Neural progenitor cell (in vitro differentiated cells): Measurements from ENCODE around the gene SPATA16. TPM values are rescaled to one million over a fixed set of nuclear protein-coding genes. Genes with fewer than 3 reads are reported as not detected.

Experiments
- DNase-seq: peaks from one replicate; pipeline ENCODE4 v3.0.0-alpha.2; 2016; ENCODE audit warnings: low spot score
- H2AFZ ChIP-seq: fragments of 200-600 bp; sonication (generic); replicated peaks from 2 replicates; pipeline ENCODE4 v1.6.1; 2016; ENCODE audit warnings: antibody characterized with exemption
- H3F3A ChIP-seq: fragments of 200-600 bp; sonication (generic); 2 replicates; pipeline ENCODE4 v1.6.1; 2016; ENCODE audit warnings: antibody characterized with exemption, low read depth
- H3K27ac ChIP-seq: fragments of 200-600 bp; sonication (generic); 2 replicates; pipeline ENCODE4 v1.5.1; 2016; ENCODE audit warnings: mild to moderate bottlenecking
- H3K27me3 ChIP-seq: fragments of 200-600 bp; sonication (generic); 2 replicates; pipeline ENCODE4 v1.6.1; 2016; ENCODE audit warnings: mild to moderate bottlenecking, moderate library complexity
- H3K36me3 ChIP-seq: fragments of 200-600 bp; sonication (generic); 2 replicates; pipeline ENCODE4 v1.5.1; 2016
- H3K4me1 ChIP-seq: fragments of 200-600 bp; sonication (generic); 2 replicates; pipeline ENCODE4 v1.6.1; 2016; ENCODE audit warnings: mixed run types
- H3K4me2 ChIP-seq: fragments of 200-600 bp; sonication (generic); 2 replicates; pipeline ENCODE4 v1.6.1; 2016
- H3K4me3 ChIP-seq: fragments of 200-600 bp; sonication (generic); 2 replicates; pipeline ENCODE4 v1.5.1; 2016
- H3K79me2 ChIP-seq: fragments of 200-600 bp; sonication (generic); 2 replicates; pipeline ENCODE4 v1.6.1; 2016; ENCODE audit warnings: low read depth
- H3K9ac ChIP-seq: fragments of 200-600 bp; sonication (generic); 2 replicates; pipeline ENCODE4 v1.6.1; 2016
- H3K9me3 ChIP-seq: fragments of 200-600 bp; sonication (generic); 2 replicates; pipeline ENCODE4 v1.5.1; 2016; ENCODE audit warnings: low read depth
- H4K20me1 ChIP-seq: fragments of 200-600 bp; sonication (generic); 2 replicates; pipeline ENCODE4 v1.6.1; 2016; ENCODE audit warnings: low read depth
- H3K27ac Mint-ChIP-seq: 3 replicates; pipeline ENCODE4 v1.8.0; 2021; ENCODE audit warnings: mixed read lengths
- H3K27me3 Mint-ChIP-seq: 2 replicates; pipeline ENCODE4 v1.8.0; 2022; ENCODE audit warnings: low read depth, mild to moderate bottlenecking, inconsistent platforms, moderate library complexity, mixed read lengths; ENCODE audit not compliant: insufficient read depth
- H3K36me3 Mint-ChIP-seq: 3 replicates; pipeline ENCODE4 v1.8.0; 2021; ENCODE audit warnings: mixed read lengths
- H3K4me1 Mint-ChIP-seq: 3 replicates; pipeline ENCODE4 v1.8.0; 2021; ENCODE audit warnings: mixed read lengths
- H3K4me3 Mint-ChIP-seq: 3 replicates; pipeline ENCODE4 v1.8.0; 2021; ENCODE audit warnings: mild to moderate bottlenecking, moderate library complexity, mixed read lengths
- H3K9me3 Mint-ChIP-seq: 3 replicates; pipeline ENCODE4 v1.8.0; 2020; ENCODE audit warnings: mixed read lengths
- EZH2 ChIP-seq: fragments of 200-600 bp; sonication (generic); IDR thresholded peaks from 2 replicates; pipeline ENCODE4 v1.6.1; 2017; ENCODE audit warnings: antibody characterized with exemption, mild to moderate bottlenecking, moderate library complexity
- EZH2phosphoT487 ChIP-seq: fragments of 200-600 bp; sonication (generic); IDR thresholded peaks from 2 replicates; pipeline ENCODE4 v1.6.1; 2017; ENCODE audit warnings: antibody characterized with exemption
- total RNA-seq: library from RNA; depleted of rRNA; stranded (reverse); fragments of >200 nt; gene quantifications from 2 replicates; pipeline ENCODE4 v1.2.3, GENCODE V29; 2015; ENCODE audit warnings: low replicate concordance
- TF ChIP-seq, protein P1 (sequence below): fragments of 200-600 bp; sonication (generic); IDR thresholded peaks from 2 replicates; pipeline ENCODE4 v1.5.1; 2017; ENCODE audit warnings: antibody characterized with exemption, mild to moderate bottlenecking

The SPATA16 gene
- total RNA-seq, 1 donor from 2014 or later = not detected

DNA sequence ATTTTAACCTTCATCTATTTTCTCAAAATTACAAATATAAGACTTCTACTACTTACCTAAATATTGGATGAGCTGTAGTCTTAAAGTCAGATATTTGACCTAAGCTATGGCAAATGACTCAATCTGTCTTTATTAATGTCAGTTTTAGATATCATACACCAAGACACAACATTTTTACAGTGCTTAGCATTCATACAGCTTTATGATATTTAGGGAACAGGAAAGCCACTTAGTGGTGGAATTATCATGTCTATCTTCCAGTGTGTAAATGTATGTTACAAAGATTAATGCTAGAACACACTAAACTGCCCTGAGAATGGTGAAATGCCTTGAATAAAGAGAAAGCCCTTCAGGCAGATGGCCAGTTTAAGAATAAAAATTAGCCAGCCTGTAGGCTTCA, 135.0 kb downstream of the SPATA16 start:
- no peak overlapping the region for H3K4me3 Mint-ChIP-seq
- no peaks in the 10 kb centered on the region for H3K27me3 ChIP-seq
- H3F3A ChIP-seq = no peaks in the 10 kb centered on the region
- no peak overlapping the region for H3K4me3 ChIP-seq
- peaks cover 5% of the 10 kb centered on the region for H3K4me1 Mint-ChIP-seq
- H3K36me3 Mint-ChIP-seq = no peaks in the 10 kb centered on the region
- no peak overlapping the region for H3K9ac ChIP-seq
- no peak overlapping the region for H3K4me2 ChIP-seq
- H3K4me1 ChIP-seq = no peaks in the 10 kb centered on the region
- TF ChIP-seq EZH2 (no peak), EZH2phosphoT487 (no peak)
- TF ChIP-seq, protein P1, sequence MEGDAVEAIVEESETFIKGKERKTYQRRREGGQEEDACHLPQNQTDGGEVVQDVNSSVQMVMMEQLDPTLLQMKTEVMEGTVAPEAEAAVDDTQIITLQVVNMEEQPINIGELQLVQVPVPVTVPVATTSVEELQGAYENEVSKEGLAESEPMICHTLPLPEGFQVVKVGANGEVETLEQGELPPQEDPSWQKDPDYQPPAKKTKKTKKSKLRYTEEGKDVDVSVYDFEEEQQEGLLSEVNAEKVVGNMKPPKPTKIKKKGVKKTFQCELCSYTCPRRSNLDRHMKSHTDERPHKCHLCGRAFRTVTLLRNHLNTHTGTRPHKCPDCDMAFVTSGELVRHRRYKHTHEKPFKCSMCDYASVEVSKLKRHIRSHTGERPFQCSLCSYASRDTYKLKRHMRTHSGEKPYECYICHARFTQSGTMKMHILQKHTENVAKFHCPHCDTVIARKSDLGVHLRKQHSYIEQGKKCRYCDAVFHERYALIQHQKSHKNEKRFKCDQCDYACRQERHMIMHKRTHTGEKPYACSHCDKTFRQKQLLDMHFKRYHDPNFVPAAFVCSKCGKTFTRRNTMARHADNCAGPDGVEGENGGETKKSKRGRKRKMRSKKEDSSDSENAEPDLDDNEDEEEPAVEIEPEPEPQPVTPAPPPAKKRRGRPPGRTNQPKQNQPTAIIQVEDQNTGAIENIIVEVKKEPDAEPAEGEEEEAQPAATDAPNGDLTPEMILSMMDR = no peak
- H3K79me2 ChIP-seq = no peaks in the 10 kb centered on the region
- peaks cover 4% of the 10 kb centered on the region for H3K9me3 Mint-ChIP-seq
- H3K9me3 ChIP-seq = no peaks in the 10 kb centered on the region
- no peaks in the 10 kb centered on the region for H3K36me3 ChIP-seq
- H4K20me1 ChIP-seq = no peaks in the 10 kb centered on the region
- peak overlapping the region; percentile 30 for H2AFZ ChIP-seq
- no peak overlapping the region for H3K27ac Mint-ChIP-seq
- no peaks in the 10 kb centered on the region for H3K27me3 Mint-ChIP-seq
- no peak overlapping the region for H3K27ac ChIP-seq
- no peak for DNase-seq

DNA sequence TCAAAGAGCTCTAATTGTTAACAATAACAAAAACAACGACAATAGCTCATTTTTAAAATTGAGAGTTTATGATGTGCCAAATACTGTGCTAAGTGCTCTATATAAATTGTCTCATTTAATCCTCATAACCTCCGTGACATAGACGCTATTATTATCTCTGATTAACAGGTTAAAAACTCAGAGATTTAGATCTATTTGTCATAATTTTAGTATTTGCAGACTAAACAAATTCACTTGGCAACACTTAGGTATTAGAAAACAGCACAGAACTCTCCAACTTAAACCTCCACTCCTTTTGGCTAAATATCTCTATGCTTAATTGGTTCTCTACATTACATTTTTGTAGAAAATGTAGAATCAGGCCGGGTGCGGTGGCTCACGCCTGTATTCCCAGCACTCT, 136.4 kb downstream of the SPATA16 start:
- H4K20me1 ChIP-seq = no peaks in the 10 kb centered on the region
- Mint-ChIP-seq H3K27me3 (no peaks in the 10 kb centered on the region), H3K4me3 (no peak overlapping the region), H3K36me3 (no peaks in the 10 kb centered on the region), H3K9me3 (peaks cover 4% of the 10 kb centered on the region), H3K27ac (no peak overlapping the region), H3K4me1 (peaks cover 5% of the 10 kb centered on the region)
- H2AFZ ChIP-seq = no peak overlapping the region
- H3K4me1 ChIP-seq = no peaks in the 10 kb centered on the region
- no peaks in the 10 kb centered on the region for H3F3A ChIP-seq
- TF ChIP-seq EZH2 = no peak
- TF ChIP-seq, protein P1 = no peak
- no peak for TF ChIP-seq EZH2phosphoT487
- DNase-seq = no peak
- no peaks in the 10 kb centered on the region for H3K36me3 ChIP-seq
- H3K27me3 ChIP-seq = no peaks in the 10 kb centered on the region
- H3K9me3 ChIP-seq = no peaks in the 10 kb centered on the region
- no peaks in the 10 kb centered on the region for H3K79me2 ChIP-seq
- no peak overlapping the region for H3K4me3 ChIP-seq
- H3K9ac ChIP-seq = no peak overlapping the region
- no peak overlapping the region for H3K27ac ChIP-seq
- no peak overlapping the region for H3K4me2 ChIP-seq

DNA sequence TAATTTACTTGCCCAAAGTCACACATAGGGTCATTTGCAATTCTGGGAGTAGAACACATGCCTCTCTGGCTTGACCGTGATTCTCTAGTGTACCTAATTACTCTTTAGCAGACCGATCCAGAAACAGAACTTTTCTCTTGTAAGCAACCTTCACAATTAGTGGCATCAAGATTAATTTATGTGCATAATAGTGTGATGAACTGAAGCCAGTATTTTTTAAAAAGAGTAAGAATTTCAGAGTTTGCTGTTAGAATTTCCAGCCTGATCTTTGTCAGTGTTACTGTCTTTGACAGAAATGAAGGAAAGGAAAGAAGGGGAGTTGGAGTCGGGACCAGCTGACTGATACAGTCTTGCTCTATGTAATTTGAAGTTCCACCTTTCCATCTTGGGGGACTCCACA, 137.1 kb downstream of the SPATA16 start:
- Histone ChIP-seq H2AFZ (no peak overlapping the region), H3K4me3 (no peak overlapping the region), H3K9me3 (no peaks in the 10 kb centered on the region), H3K27me3 (no peaks in the 10 kb centered on the region), H3K4me2 (no peak overlapping the region), H3K4me1 (no peaks in the 10 kb centered on the region), H4K20me1 (no peaks in the 10 kb centered on the region), H3F3A (no peaks in the 10 kb centered on the region), H3K27ac (no peak overlapping the region), H3K36me3 (no peaks in the 10 kb centered on the region), H3K9ac (no peak overlapping the region), H3K79me2 (no peaks in the 10 kb centered on the region)
- no peak for DNase-seq
- H3K27me3 Mint-ChIP-seq = peaks cover 2% of the 10 kb centered on the region
- H3K27ac Mint-ChIP-seq = no peak overlapping the region
- no peak overlapping the region for H3K4me3 Mint-ChIP-seq
- peaks cover 5% of the 10 kb centered on the region for H3K4me1 Mint-ChIP-seq
- TF ChIP-seq EZH2phosphoT487 (no peak), EZH2 (no peak)
- no peaks in the 10 kb centered on the region for H3K36me3 Mint-ChIP-seq
- H3K9me3 Mint-ChIP-seq = peaks cover 6% of the 10 kb centered on the region

DNA sequence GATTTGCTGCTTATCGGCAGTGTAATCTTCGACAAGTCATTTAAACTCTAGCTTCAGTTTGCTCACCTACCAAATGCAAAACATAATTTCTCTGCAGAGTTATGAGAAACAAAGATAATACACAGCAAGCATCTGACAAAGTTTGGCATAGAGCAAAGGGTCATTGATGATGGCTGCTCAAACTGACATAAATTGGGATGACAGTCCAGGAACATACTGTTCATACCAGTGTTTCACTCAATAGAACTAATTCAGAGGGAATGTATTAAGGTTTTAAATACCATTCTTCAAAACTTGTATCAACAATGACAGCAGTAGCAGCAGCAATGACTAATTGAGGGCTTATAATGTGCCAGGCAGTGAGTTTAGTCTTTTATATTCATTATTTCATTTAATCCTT, 137.6 kb downstream of the SPATA16 start:
- H3K27me3 ChIP-seq = no peaks in the 10 kb centered on the region
- no peak overlapping the region for H3K9ac ChIP-seq
- H3F3A ChIP-seq = no peaks in the 10 kb centered on the region
- no peak overlapping the region for H3K27ac ChIP-seq
- H3K36me3 Mint-ChIP-seq = no peaks in the 10 kb centered on the region
- no peak for DNase-seq
- TF ChIP-seq, protein P1 = no peak
- TF ChIP-seq EZH2phosphoT487 (no peak), EZH2 (no peak)
- H3K9me3 Mint-ChIP-seq = peaks cover 6% of the 10 kb centered on the region
- peaks cover 2% of the 10 kb centered on the region for H3K27me3 Mint-ChIP-seq
- no peak overlapping the region for H3K4me3 ChIP-seq
- H3K27ac Mint-ChIP-seq = no peak overlapping the region
- H4K20me1 ChIP-seq = no peaks in the 10 kb centered on the region
- H3K4me1 Mint-ChIP-seq = peaks cover 5% of the 10 kb centered on the region
- H3K36me3 ChIP-seq = no peaks in the 10 kb centered on the region
- H3K4me2 ChIP-seq = no peak overlapping the region
- H3K9me3 ChIP-seq = no peaks in the 10 kb centered on the region
- no peaks in the 10 kb centered on the region for H3K4me1 ChIP-seq
- no peaks in the 10 kb centered on the region for H3K79me2 ChIP-seq
- H2AFZ ChIP-seq = no peak overlapping the region
- no peak overlapping the region for H3K4me3 Mint-ChIP-seq
